Fibroblast of lung (primary cell): ENCODE results near the gene LSM3. TPM values are rescaled to one million over a fixed set of nuclear protein-coding genes. Genes with fewer than 3 reads are reported as not detected.

Source experiments
- DNase-seq, 2 donors: peaks; one replicate each; pipeline versions ENCODE4 v3.0.0 to v3.0.0-alpha.2; 2010; ENCODE audit warnings: low read depth in 2 of 2
- H2AFZ ChIP-seq: 2 replicates; pipeline ENCODE4 v1.5.1; 2012; ENCODE audit warnings: low read length, control low read depth, inconsistent platforms
- H3K27ac ChIP-seq: 2 replicates; pipeline ENCODE4 v1.5.1; 2011; ENCODE audit warnings: low read length, control low read depth; ENCODE audit not compliant: insufficient read depth
- H3K27me3 ChIP-seq: 2 replicates; pipeline ENCODE4 v1.5.1; 2011; ENCODE audit warnings: mild to moderate bottlenecking, low read length; ENCODE audit not compliant: control insufficient read depth, insufficient read depth
- H3K36me3 ChIP-seq: 2 replicates; pipeline ENCODE4 v1.5.1; 2011; ENCODE audit warnings: low read length; ENCODE audit not compliant: control insufficient read depth, insufficient read depth
- H3K4me1 ChIP-seq: 2 replicates; pipeline ENCODE4 v1.5.1; 2011; ENCODE audit warnings: low read length; ENCODE audit not compliant: control insufficient read depth, insufficient read depth; ENCODE audit errors: extremely low read depth
- H3K4me2 ChIP-seq: 2 replicates; pipeline ENCODE4 v1.5.1; 2011; ENCODE audit warnings: low read length, control low read depth; ENCODE audit not compliant: insufficient read depth; ENCODE audit errors: extremely low read depth
- H3K4me3 ChIP-seq, 4 experiments: fragments of 200-600 bp in 1 of 4; sonication (generic) in 1 of 4; replicated peaks in 1 of 4; 2 replicates each; pipeline ENCODE4 v1.5.1; 2011 to 2016; ENCODE audit warnings: low read length in 4 of 4, low read depth in 3 of 4, mild to moderate bottlenecking in 3 of 4, control low read depth in 2 of 4, inconsistent platforms in 1 of 4, mixed read lengths in 1 of 4; ENCODE audit not compliant: insufficient read depth in 1 of 4; ENCODE audit errors: control extremely low read depth in 1 of 4
- H3K79me2 ChIP-seq: 2 replicates; pipeline ENCODE4 v1.5.1; 2012; ENCODE audit warnings: mild to moderate bottlenecking, low read length, inconsistent platforms; ENCODE audit not compliant: control insufficient read depth, insufficient read depth
- H3K9ac ChIP-seq: 2 replicates; pipeline ENCODE4 v1.5.1; 2011; ENCODE audit warnings: mild to moderate bottlenecking, low read length, control low read depth; ENCODE audit not compliant: insufficient read depth
- H3K9me3 ChIP-seq: 2 replicates; pipeline ENCODE4 v1.5.1; 2012; ENCODE audit warnings: low read depth, low read length; ENCODE audit not compliant: control insufficient read depth, insufficient read depth
- H4K20me1 ChIP-seq: 2 replicates; pipeline ENCODE4 v1.5.1; 2011; ENCODE audit warnings: low read length; ENCODE audit not compliant: control insufficient read depth, insufficient read depth; ENCODE audit errors: extremely low read depth
- CTCF ChIP-seq, 2 donors: IDR thresholded peaks in 1 of 2; conservative IDR thresholded peaks in 1 of 2; 1 replicate in 1 of 2; 2 replicates in 1 of 2; pipeline ENCODE4 v1.5.1; 2011 to 2012; ENCODE audit warnings: low read length in 2 of 2, control low read depth in 1 of 2, inconsistent platforms in 1 of 2, low read depth in 1 of 2, mild to moderate bottlenecking in 1 of 2
- EZH2 ChIP-seq: IDR thresholded peaks from 2 replicates; pipeline ENCODE4 v1.5.1; 2012; ENCODE audit warnings: low read length, control low read depth, mild to moderate bottlenecking; ENCODE audit errors: missing control alignments
- polyA plus RNA-seq, 2 donors: library from polyadenylated mRNA; depleted of rRNA in 1 of 2; stranded (reverse) in 1 of 2; unstranded in 1 of 2; fragments of >200 nt; gene quantifications; 2 replicates each; pipeline ENCODE4 v1.2.1, GENCODE V29; 2011 to 2012; ENCODE audit warnings: missing spikeins in 1 of 2
- total RNA-seq: library from RNA; depleted of rRNA; stranded (reverse); fragments of >200 nt; gene quantifications from 2 replicates; pipeline ENCODE4 v1.2.1, GENCODE V29; 2014

Gene LSM3
- total and polyA plus RNA-seq, 2 donors (not counting 1 experiment from before 2014, with no cell fraction given) = 5.1 to 14.9 TPM

- Histone ChIP-seq H3K27me3 (no peaks in the 10 kb centered on the region), H3K4me3 (no peak overlapping the region), H2AFZ (no peak overlapping the region), H3K36me3 (peaks cover 48% of the 10 kb centered on the region), H4K20me1 (no peaks in the 10 kb centered on the region), H3K9me3 (no peaks in the 10 kb centered on the region), H3K4me2 (no peak overlapping the region), H3K9ac (no peak overlapping the region), H3K27ac (no peak overlapping the region), H3K4me1 (peaks cover 5% of the 10 kb centered on the region), H3K79me2 (peaks cover 38% of the 10 kb centered on the region)
- DNase-seq = no peak
- TF ChIP-seq CTCF (conservative IDR thresholded peaks at IDR 0.05 in 1 of 2, IDR thresholded peaks at IDR 0.05 in 1 of 2; ENCODE audit: low read depth in 1 of 2, low read length in 2 of 2) = no peak
- no peak for TF ChIP-seq EZH2
These were observed 47.9 kb upstream of the LSM3 start for GRCh38 chr3:14130707-14131106.

- no peak overlapping the region for H3K27ac ChIP-seq
- DNase-seq = no peak
- TF ChIP-seq CTCF (conservative IDR thresholded peaks at IDR 0.05 in 1 of 2, IDR thresholded peaks at IDR 0.05 in 1 of 2; ENCODE audit: low read depth in 1 of 2, low read length in 2 of 2) = no peak
- TF ChIP-seq EZH2 = no peak
- no peak overlapping the region for H3K4me2 ChIP-seq
- peaks cover 34% of the 10 kb centered on the region for H3K79me2 ChIP-seq
- no peak overlapping the region for H3K9ac ChIP-seq
- H3K4me3 ChIP-seq = no peak overlapping the region
- peaks cover 5% of the 10 kb centered on the region for H3K4me1 ChIP-seq
- no peaks in the 10 kb centered on the region for H3K27me3 ChIP-seq
- H3K36me3 ChIP-seq = peaks cover 50% of the 10 kb centered on the region
- no peaks in the 10 kb centered on the region for H3K9me3 ChIP-seq
- no peaks in the 10 kb centered on the region for H4K20me1 ChIP-seq
- no peak overlapping the region for H2AFZ ChIP-seq
These were observed 47.5 kb upstream of the LSM3 start for GRCh38 chr3:14131134-14131533.

GRCh38 chr3:14132120-14132519, 46.5 kb upstream of the LSM3 start:
- H3K27ac ChIP-seq = no peak overlapping the region
- no peak for DNase-seq
- TF ChIP-seq CTCF (conservative IDR thresholded peaks at IDR 0.05 in 1 of 2, IDR thresholded peaks at IDR 0.05 in 1 of 2; ENCODE audit: low read depth in 1 of 2, low read length in 2 of 2) (no peak), EZH2 (no peak)
- peaks cover 25% of the 10 kb centered on the region for H3K79me2 ChIP-seq
- H3K4me2 ChIP-seq = no peak overlapping the region
- no peak overlapping the region for H2AFZ ChIP-seq
- H3K27me3 ChIP-seq = no peaks in the 10 kb centered on the region
- H3K9me3 ChIP-seq = no peaks in the 10 kb centered on the region
- H3K9ac ChIP-seq = no peak overlapping the region
- H3K36me3 ChIP-seq = peaks cover 52% of the 10 kb centered on the region
- peaks cover 3% of the 10 kb centered on the region for H3K4me1 ChIP-seq
- no peak overlapping the region for H3K4me3 ChIP-seq
- H4K20me1 ChIP-seq = no peaks in the 10 kb centered on the region
